HG03064 (cell line): ENCODE data around the gene ADRA1B.

ENCODE experiments used
- ATAC-seq: cut with Tn5 transposase; IDR thresholded peaks from one replicate; pipeline ENCODE4 v1.9.1; 2021; ENCODE audit warnings: low read depth; ENCODE audit not compliant: unreplicated experiment

ADRA1B gene

GRCh38 chr5:159901308-159901707 lies 15.0 kb upstream of the ADRA1B start:
- ATAC-seq: no peak

- no peak for ATAC-seq
These were observed 14.5 kb upstream of the ADRA1B start for GRCh38 chr5:159901772-159902171.

GRCh38 chr5:159902444-159903121 lies 13.7 kb upstream of the ADRA1B start:
- ATAC-seq: no peak

- no peak for ATAC-seq
These were observed 13.2 kb upstream of the ADRA1B start for GRCh38 chr5:159903131-159903530.

GRCh38 chr5:159904874-159905273 lies 11.4 kb upstream of the ADRA1B start:
- ATAC-seq: no peak

GRCh38 chr5:159905496-159905895 lies 10.8 kb upstream of the ADRA1B start:
- no peak for ATAC-seq

GRCh38 chr5:159906463-159906862 lies 9.8 kb upstream of the ADRA1B start:
- ATAC-seq: no peak

GRCh38 chr5:159906943-159907342 lies 9.3 kb upstream of the ADRA1B start:
- no peak for ATAC-seq

GRCh38 chr5:159907689-159908590 lies 8.3 kb upstream of the ADRA1B start:
- no peak for ATAC-seq

GRCh38 chr5:159908591-159908940 lies 7.7 kb upstream of the ADRA1B start:
- no peak for ATAC-seq

- ATAC-seq: no peak
These were observed 7.2 kb upstream of the ADRA1B start for GRCh38 chr5:159909126-159909525.

GRCh38 chr5:159910207-159910842 lies 6.0 kb upstream of the ADRA1B start:
- ATAC-seq: no peak

- no peak for ATAC-seq
These were observed 5.4 kb upstream of the ADRA1B start for GRCh38 chr5:159910843-159911229.

- no peak for ATAC-seq
These were observed 4.9 kb upstream of the ADRA1B start for GRCh38 chr5:159911349-159911748.

GRCh38 chr5:159912033-159912800 lies 4.1 kb upstream of the ADRA1B start:
- ATAC-seq: no peak

GRCh38 chr5:159913048-159913447 lies 3.2 kb upstream of the ADRA1B start:
- no peak for ATAC-seq

- ATAC-seq: no peak
These were observed 2.8 kb upstream of the ADRA1B start for GRCh38 chr5:159913501-159913900.

GRCh38 chr5:159916841-159917761 lies 819 bp downstream of the ADRA1B start:
- no peak for ATAC-seq

- no peak for ATAC-seq
These were observed 1.7 kb downstream of the ADRA1B start for GRCh38 chr5:159917994-159918393.

- no peak for ATAC-seq
These were observed 5.4 kb downstream of the ADRA1B start for GRCh38 chr5:159921721-159922120.
